ENCODE data around the gene WDCP.
"Not testable (repeated sequence)": the region's sequence is repeated elsewhere in the genome, so short reads cannot be mapped to it uniquely, and the experiment has no call there.

The WDCP gene

GRCh38 chr2:24046930-24047702 is at the start of gene WDCP:
Gene WDCP (minus strand): TSS chr2:24047391. CDS start chr2:24039494, 7,897 bp downstream.
- DNase-seq (ENCODE audit: low read depth in 4 of 4, low spot score in 1 of 4), result peak; percentile 72 to 91 (median 80)

GRCh38 chr2:24095171-24095677 is 48.0 kb upstream of the WDCP start:
- not testable (repeated sequence) for DNase-seq (ENCODE audit: low read depth in 4 of 4, low spot score in 1 of 4)

- DNase-seq (ENCODE audit: low read depth in 4 of 4, low spot score in 1 of 4), result not testable (repeated sequence)
Measured at GRCh38 chr2:24093270-24093669, 46.1 kb upstream of the WDCP start.

GRCh38 chr2:24088821-24089359 is 41.7 kb upstream of the WDCP start:
- DNase-seq (ENCODE audit: low read depth in 4 of 4, low spot score in 1 of 4), result no peak

- no peak for DNase-seq (ENCODE audit: low read depth in 4 of 4, low spot score in 1 of 4)
Measured at GRCh38 chr2:24087032-24087431, 39.8 kb upstream of the WDCP start.

- no peak for DNase-seq (ENCODE audit: low read depth in 4 of 4, low spot score in 1 of 4)
Measured at GRCh38 chr2:24086241-24086640, 39.0 kb upstream of the WDCP start.

- no peak for DNase-seq (ENCODE audit: low read depth in 4 of 4, low spot score in 1 of 4)
Measured at GRCh38 chr2:24085200-24085489, 38.0 kb upstream of the WDCP start.

- DNase-seq (ENCODE audit: low read depth in 4 of 4, low spot score in 1 of 4), result peak; percentile 71 to 78 (median 75)
Measured at GRCh38 chr2:24084386-24085199, 37.4 kb upstream of the WDCP start, which contains the start of gene TP53I3. Gene TP53I3 (minus strand): TSS chr2:24084834. CDS start chr2:24084326, 508 bp downstream.

GRCh38 chr2:24083567-24084385 is 36.6 kb upstream of the WDCP start:
- no peak for DNase-seq (ENCODE audit: low read depth in 4 of 4, low spot score in 1 of 4)

- no peak for DNase-seq (ENCODE audit: low read depth in 4 of 4, low spot score in 1 of 4)
Measured at GRCh38 chr2:24082787-24083566, 35.8 kb upstream of the WDCP start.

GRCh38 chr2:24080701-24081100 is 33.5 kb upstream of the WDCP start:
- no peak for DNase-seq (ENCODE audit: low read depth in 4 of 4, low spot score in 1 of 4)

- no peak for DNase-seq (ENCODE audit: low read depth in 4 of 4, low spot score in 1 of 4)
Measured at GRCh38 chr2:24077879-24078278, 30.7 kb upstream of the WDCP start.

- no peak for DNase-seq (ENCODE audit: low read depth in 4 of 4, low spot score in 1 of 4)
Measured at GRCh38 chr2:24077535-24077877, 30.3 kb upstream of the WDCP start.

- DNase-seq (ENCODE audit: low read depth in 4 of 4, low spot score in 1 of 4), result peak in 1 of 4 experiments; percentile 3
Measured at GRCh38 chr2:24076849-24077534, 29.8 kb upstream of the WDCP start.

GRCh38 chr2:24075915-24076848 is 29.0 kb upstream of the WDCP start, which contains the start of gene SF3B6:
Gene SF3B6 (minus strand): TSS chr2:24076326. CDS start chr2:24076229, 97 bp downstream.
- peak; percentile 96 to 99 (median 96) for DNase-seq (ENCODE audit: low read depth in 4 of 4, low spot score in 1 of 4)

GRCh38 chr2:24075259-24075658 is 28.1 kb upstream of the WDCP start:
- no peak for DNase-seq (ENCODE audit: low read depth in 4 of 4, low spot score in 1 of 4)

- no peak for DNase-seq (ENCODE audit: low read depth in 4 of 4, low spot score in 1 of 4)
Measured at GRCh38 chr2:24073816-24074215, 26.6 kb upstream of the WDCP start.

- DNase-seq (ENCODE audit: low read depth in 4 of 4, low spot score in 1 of 4), result no peak
Measured at GRCh38 chr2:24072259-24072658, 25.1 kb upstream of the WDCP start.
